ACC112 (cell line): Measurements from ENCODE around the gene TEX22.

Source experiments
- H2AFZ ChIP-seq: fragments of 200-600 bp; sonication (generic); one replicate; pipeline ENCODE4 v1.6.0; 2017; ENCODE audit warnings: antibody characterized with exemption, low read length; ENCODE audit not compliant: unreplicated experiment
- H3K27ac ChIP-seq: fragments of 200-600 bp; sonication (generic); 2 replicates; pipeline ENCODE4 v1.5.1; 2014; ENCODE audit warnings: low read depth, mild to moderate bottlenecking, antibody characterized with exemption, low read length, moderate library complexity
- H3K27me3 ChIP-seq: fragments of 200-600 bp; sonication (generic); 2 replicates; pipeline ENCODE4 v1.6.1; 2014; ENCODE audit warnings: mild to moderate bottlenecking, antibody characterized with exemption, low read length, moderate library complexity, mixed read lengths; ENCODE audit not compliant: insufficient read depth
- H3K36me3 ChIP-seq: fragments of 200-600 bp; sonication (generic); 2 replicates; pipeline ENCODE4 v1.6.1; 2016; ENCODE audit warnings: mild to moderate bottlenecking, antibody characterized with exemption, low read length, moderate library complexity, mixed read lengths; ENCODE audit not compliant: insufficient read depth
- H3K4me1 ChIP-seq: fragments of 200-600 bp; sonication (generic); one replicate; pipeline ENCODE4 v1.6.1; 2016; ENCODE audit warnings: low read length, mixed read lengths; ENCODE audit not compliant: insufficient read depth, unreplicated experiment, control insufficient read depth
- H3K4me3 ChIP-seq: fragments of 200-600 bp; sonication (generic); 2 replicates; pipeline ENCODE4 v1.5.1; 2014; ENCODE audit warnings: mild to moderate bottlenecking, low read depth, low read length
- H3K79me2 ChIP-seq: fragments of 200-600 bp; sonication (generic); one replicate; pipeline ENCODE4 v1.6.0; 2016; ENCODE audit warnings: low read length; ENCODE audit not compliant: control insufficient read depth, unreplicated experiment, insufficient read depth

Gene TEX22

GRCh38 chr14:105424861-105425260, 26.5 kb downstream of the TEX22 start:
- H3K36me3 ChIP-seq = no peaks in the 10 kb centered on the region; the same call in 1 of the 2 replicates
- no peak overlapping the region for H2AFZ ChIP-seq
- H3K4me3 ChIP-seq = no peak overlapping the region
- no peak overlapping the region for H3K27ac ChIP-seq
- peaks cover 86% of the 10 kb centered on the region for H3K79me2 ChIP-seq
- peaks cover 15% of the 10 kb centered on the region for H3K4me1 ChIP-seq
- no peaks in the 10 kb centered on the region for H3K27me3 ChIP-seq

- peaks cover 23% of the 10 kb centered on the region for H3K4me1 ChIP-seq
- no peak overlapping the region for H3K4me3 ChIP-seq
- no peaks in the 10 kb centered on the region; the same call in 1 of the 2 replicates for H3K36me3 ChIP-seq
- peaks cover 87% of the 10 kb centered on the region for H3K79me2 ChIP-seq
- no peak overlapping the region for H2AFZ ChIP-seq
- H3K27me3 ChIP-seq = no peaks in the 10 kb centered on the region
- no peak overlapping the region for H3K27ac ChIP-seq
These were observed 27.5 kb downstream of the TEX22 start for GRCh38 chr14:105425823-105426247.

- Histone ChIP-seq H3K36me3 (peaks cover 1% of the 10 kb centered on the region), H3K27me3 (no peaks in the 10 kb centered on the region), H3K4me3 (no peak overlapping the region), H3K27ac (no peak overlapping the region), H3K4me1 (peaks cover 23% of the 10 kb centered on the region), H3K79me2 (peaks cover 87% of the 10 kb centered on the region), H2AFZ (no peak overlapping the region)
These were observed 28.2 kb downstream of the TEX22 start for GRCh38 chr14:105426416-105427130.

- peaks cover 5% of the 10 kb centered on the region for H3K36me3 ChIP-seq
- peaks cover 18% of the 10 kb centered on the region for H3K4me1 ChIP-seq
- peaks cover 85% of the 10 kb centered on the region for H3K79me2 ChIP-seq
These were observed 29.1 kb downstream of the TEX22 start for GRCh38 chr14:105427412-105427811.

GRCh38 chr14:105427936-105428485, 29.7 kb downstream of the TEX22 start:
- Histone ChIP-seq H3K4me3 (no peak overlapping the region), H3K4me1 (peaks cover 18% of the 10 kb centered on the region), H3K79me2 (peaks cover 85% of the 10 kb centered on the region), H2AFZ (no peak overlapping the region), H3K27ac (no peak overlapping the region), H3K27me3 (no peaks in the 10 kb centered on the region), H3K36me3 (peaks cover 7% of the 10 kb centered on the region)

More at GRCh38 chr14:105427412-105427811, 29.1 kb downstream of the TEX22 start:
- Histone ChIP-seq H3K4me3 (no peak overlapping the region), H2AFZ (no peak overlapping the region), H3K27ac (no peak overlapping the region), H3K27me3 (no peaks in the 10 kb centered on the region)

GRCh38 chr14:105430042-105430441, 31.7 kb downstream of the TEX22 start:
- Histone ChIP-seq H3K4me3 (no peak overlapping the region), H3K27ac (peak overlapping the region; percentile 18; the same call in 1 of the 2 replicates), H3K36me3 (peaks cover 7% of the 10 kb centered on the region), H3K27me3 (no peaks in the 10 kb centered on the region), H3K79me2 (peaks cover 86% of the 10 kb centered on the region), H3K4me1 (peaks cover 18% of the 10 kb centered on the region), H2AFZ (no peak overlapping the region)

- Histone ChIP-seq H3K4me1 (peaks cover 18% of the 10 kb centered on the region), H3K27ac (peak overlapping the region; percentile 54), H3K36me3 (peaks cover 7% of the 10 kb centered on the region), H3K79me2 (peaks cover 86% of the 10 kb centered on the region), H3K4me3 (no peak overlapping the region; the same call in 1 of the 2 replicates), H2AFZ (no peak overlapping the region), H3K27me3 (no peaks in the 10 kb centered on the region)
These were observed 32.2 kb downstream of the TEX22 start for GRCh38 chr14:105430565-105430964.

GRCh38 chr14:105431256-105431655, 32.9 kb downstream of the TEX22 start:
- Histone ChIP-seq H3K27ac (peak overlapping the region; percentile 54), H3K27me3 (no peaks in the 10 kb centered on the region), H3K4me1 (peaks cover 18% of the 10 kb centered on the region), H3K4me3 (no peak overlapping the region; the same call in 1 of the 2 replicates), H2AFZ (no peak overlapping the region), H3K36me3 (peaks cover 7% of the 10 kb centered on the region), H3K79me2 (peaks cover 87% of the 10 kb centered on the region)

- Histone ChIP-seq H3K4me1 (peaks cover 18% of the 10 kb centered on the region), H3K27ac (no peak overlapping the region), H3K36me3 (peaks cover 7% of the 10 kb centered on the region), H3K79me2 (peaks cover 87% of the 10 kb centered on the region), H2AFZ (no peak overlapping the region), H3K27me3 (no peaks in the 10 kb centered on the region), H3K4me3 (no peak overlapping the region)
These were observed 34.3 kb downstream of the TEX22 start for GRCh38 chr14:105432657-105433056.

GRCh38 chr14:105433161-105433605, 34.8 kb downstream of the TEX22 start:
- Histone ChIP-seq H3K4me1 (peaks cover 18% of the 10 kb centered on the region), H3K27ac (no peak overlapping the region), H3K79me2 (peaks cover 89% of the 10 kb centered on the region), H3K36me3 (peaks cover 7% of the 10 kb centered on the region), H2AFZ (no peak overlapping the region), H3K4me3 (no peak overlapping the region), H3K27me3 (no peaks in the 10 kb centered on the region)

- Histone ChIP-seq H3K27me3 (no peaks in the 10 kb centered on the region), H3K79me2 (peaks cover 87% of the 10 kb centered on the region), H3K4me1 (peaks cover 2% of the 10 kb centered on the region), H2AFZ (no peak overlapping the region), H3K27ac (no peak overlapping the region), H3K36me3 (peaks cover 9% of the 10 kb centered on the region), H3K4me3 (no peak overlapping the region)
These were observed 38.1 kb downstream of the TEX22 start for GRCh38 chr14:105436402-105436801.
